NCI-H2196 (cell line): ENCODE data around the gene EEF1AKMT3.

Experiments used
- DNase-seq: peaks from one replicate; lab custom pipeline; 2025; ENCODE audit not compliant: unreplicated experiment; lab: John Stamatoyannopoulos, UW

Gene EEF1AKMT3

DNA sequence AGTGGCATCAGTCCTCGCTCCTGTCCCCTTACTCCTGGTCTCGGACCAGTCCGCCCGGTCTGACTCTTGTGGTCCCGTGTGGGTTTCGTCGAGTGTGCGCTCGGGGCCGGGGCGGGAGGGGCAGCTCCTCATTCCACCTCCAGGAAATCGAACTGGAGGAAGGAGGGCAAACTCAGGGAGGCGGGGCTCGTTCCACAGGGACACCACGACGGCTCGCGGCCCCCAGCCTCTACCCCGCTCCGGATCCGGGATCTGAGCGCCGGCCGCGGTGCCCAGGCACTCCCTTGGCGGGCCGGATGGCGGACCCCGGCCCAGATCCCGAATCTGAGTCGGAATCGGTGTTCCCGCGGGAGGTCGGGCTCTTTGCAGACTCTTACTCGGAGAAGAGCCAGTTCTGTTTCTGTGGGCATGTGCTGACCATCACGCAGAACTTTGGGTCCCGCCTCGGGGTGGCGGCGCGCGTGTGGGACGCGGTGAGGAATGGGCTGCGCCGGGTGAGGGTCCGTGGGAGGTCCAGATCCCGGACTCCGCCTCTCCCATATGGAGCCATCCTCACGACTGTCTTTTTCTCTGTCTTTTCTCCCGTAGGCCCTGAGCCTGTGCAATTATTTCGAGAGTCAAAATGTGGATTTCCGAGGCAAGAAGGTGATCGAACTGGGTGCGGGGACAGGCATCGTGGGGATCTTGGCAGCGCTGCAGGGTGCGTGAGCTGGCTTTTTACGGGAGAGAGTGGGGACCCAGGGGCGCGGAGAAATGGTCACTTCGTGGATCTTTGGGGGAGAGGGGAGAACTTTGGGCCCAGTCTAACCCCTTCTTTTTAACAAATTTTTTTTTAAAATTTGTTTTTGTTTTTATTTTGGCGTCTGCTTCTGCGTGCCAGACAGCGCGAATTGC, at the start of gene EEF1AKMT3:
EEF1AKMT3 (plus strand) TSS at position 186 of the 894 bp plus-strand sequence; CDS start at position 297, 111 bp downstream.
- DNase-seq = peak; percentile 45

DNA sequence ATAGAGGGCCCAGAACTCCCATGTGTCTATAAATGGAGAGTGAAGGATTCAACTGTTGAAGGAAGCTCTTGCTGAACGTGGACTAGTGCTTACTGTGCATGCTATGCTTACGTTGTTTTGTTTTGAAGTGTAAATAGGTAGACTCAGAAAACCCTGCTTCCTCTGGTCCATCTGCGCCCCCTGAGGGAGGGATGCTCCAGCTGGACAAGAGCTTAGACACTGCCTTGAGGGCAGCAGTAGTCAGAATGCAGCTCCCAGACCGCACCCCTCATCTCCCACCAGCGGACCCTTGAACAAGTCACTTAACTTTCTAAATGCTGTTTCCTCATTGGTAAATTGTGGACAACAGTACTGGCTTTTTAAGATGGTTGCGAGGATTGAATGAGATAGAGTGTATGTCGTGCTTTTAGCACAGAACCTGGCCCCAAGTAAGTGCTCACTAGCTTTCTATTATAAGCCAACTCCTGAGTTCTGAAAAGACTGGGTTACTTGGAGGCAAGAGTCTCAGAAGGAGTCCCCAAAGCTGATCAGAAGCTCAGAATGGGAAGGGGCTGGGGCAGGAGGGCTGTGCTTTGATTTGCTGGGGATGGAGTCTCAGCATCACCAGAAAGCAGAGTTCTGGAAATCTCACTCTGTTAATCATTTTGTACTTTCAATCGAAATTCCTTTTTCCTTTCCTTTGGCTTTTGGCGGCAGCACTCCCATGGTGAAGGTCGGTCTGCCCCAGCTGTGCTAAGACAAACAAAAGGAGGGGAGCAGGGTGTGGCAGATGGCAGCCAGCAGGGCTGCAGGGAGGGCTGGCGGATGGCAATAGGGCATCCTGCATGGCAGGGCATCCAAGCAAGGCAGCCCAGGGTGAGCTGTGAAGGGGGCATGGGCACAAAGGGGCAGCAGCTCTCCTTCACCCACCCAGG, 49.4 kb upstream of the EEF1AKMT3 start:
- DNase-seq = no peak

DNA sequence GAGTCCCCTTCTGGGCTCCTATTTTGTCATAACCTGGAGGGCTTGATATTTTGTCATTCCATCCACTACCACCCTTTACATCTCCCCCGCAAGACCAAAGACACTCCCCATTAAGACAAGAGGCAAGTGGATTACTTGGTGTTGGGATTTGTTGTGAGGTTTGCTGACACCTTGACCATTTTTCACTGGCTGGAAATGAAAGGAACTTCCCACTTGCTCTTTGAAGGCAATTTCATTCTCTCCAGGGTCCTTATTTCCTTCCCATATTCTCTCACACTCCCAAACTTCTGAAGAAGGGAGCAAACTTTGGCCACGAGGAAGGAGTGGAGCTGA, 48.8 kb upstream of the EEF1AKMT3 start:
- no peak for DNase-seq

DNA sequence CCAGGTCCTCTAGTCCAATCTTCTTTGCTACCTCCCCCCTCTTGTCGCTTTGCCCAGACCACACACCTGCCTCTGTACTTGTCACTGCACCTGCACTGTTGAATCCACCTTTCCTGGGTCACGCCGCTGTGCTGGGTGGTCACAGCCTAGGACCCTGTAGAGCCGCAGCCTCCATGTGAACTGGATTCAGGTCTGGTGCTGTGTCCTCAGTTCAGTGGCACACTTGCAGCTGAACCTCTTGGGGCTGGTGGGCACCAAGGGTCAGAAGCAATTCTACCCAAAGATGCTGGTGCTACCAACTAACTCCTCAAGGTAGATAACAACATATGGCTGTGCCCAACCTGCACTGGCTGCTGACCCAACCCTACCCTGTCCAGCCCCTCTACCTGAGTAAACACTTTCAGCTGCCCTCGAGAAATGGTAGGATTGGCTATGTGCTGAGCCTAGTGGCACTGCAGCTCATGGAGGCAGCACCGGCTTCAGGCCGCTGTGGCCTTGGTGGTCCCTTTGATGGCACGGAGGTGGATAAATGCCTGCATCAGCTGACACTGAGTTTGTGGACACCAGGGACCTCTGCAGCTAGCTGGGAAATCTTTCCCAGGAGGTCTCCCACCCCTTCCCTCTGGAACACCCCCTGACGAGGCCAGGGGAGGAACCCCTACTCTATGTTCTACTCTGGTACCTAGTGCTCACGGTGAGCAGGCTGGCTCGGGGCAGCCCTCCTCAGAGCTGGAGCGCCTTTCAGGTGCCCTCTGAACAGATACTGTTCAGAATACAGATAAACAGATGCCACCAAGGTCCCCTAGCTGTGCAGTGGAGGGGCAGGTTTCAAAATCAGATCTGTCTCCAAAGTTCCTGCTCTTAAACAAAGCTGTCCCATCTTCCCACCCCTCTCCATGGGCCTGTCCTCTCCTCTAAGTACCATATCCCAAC, 48.1 kb upstream of the EEF1AKMT3 start:
- DNase-seq = no peak

DNA sequence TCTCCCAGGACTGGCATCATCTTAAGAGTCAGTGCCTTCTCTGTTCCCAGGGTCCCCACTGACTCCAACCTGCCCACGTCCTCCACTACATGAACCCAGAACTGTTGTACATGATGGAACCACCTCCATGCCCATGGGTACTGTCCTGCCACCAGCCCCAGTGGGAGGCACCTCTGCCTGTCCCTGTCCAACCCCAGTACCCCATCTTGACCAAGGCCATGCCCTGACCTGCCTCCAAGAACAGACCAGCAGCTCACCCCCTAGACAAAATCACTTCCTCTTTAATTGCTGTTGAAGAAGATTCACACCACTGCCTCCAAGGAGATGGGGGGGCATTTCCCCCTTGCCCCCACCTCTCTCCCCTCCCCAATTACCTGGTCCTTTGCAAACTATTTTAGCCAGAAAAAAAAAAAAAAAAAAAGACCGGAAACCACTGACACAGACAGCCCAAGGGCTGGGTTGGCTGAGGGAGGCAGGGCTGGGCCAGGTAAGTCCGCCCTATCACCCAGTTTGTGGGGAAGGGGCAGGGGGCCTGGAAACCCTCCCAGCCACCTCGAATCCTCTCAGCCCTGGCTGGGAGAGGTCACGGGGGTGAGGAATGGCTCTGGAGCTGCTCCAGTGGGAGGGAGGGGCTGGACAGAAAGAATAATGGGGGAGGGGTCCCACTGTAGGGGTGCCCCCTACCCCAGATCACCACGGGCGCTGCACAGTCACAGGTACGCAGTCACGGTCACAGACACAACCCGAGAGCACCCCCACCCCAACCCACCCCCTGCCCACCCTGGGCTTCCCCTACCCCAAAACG, 47.3 kb upstream of the EEF1AKMT3 start:
- DNase-seq = no peak

DNA sequence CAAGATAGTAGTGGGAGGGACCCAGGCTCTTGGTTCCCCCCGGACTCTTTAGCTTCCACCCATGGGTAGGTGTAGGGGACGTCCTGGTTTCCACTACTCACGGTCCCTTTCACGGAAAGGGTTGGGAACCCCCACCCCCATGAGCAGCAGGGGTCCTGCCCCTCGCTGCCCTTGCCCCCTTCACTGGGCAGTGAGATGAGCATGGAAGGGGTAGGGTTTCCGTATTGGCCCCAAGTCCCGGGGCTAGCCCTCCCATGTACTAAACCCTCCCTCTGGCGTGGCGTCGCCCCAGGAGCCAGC, 46.6 kb upstream of the EEF1AKMT3 start:
- DNase-seq = no peak

- peak; percentile 90 for DNase-seq
These were observed 46.1 kb upstream of the EEF1AKMT3 start for GRCh38 chr12:57726151-57726883.

GRCh38 chr12:57726884-57727757, 45.3 kb upstream of the EEF1AKMT3 start:
- peak; percentile 56 for DNase-seq

DNA sequence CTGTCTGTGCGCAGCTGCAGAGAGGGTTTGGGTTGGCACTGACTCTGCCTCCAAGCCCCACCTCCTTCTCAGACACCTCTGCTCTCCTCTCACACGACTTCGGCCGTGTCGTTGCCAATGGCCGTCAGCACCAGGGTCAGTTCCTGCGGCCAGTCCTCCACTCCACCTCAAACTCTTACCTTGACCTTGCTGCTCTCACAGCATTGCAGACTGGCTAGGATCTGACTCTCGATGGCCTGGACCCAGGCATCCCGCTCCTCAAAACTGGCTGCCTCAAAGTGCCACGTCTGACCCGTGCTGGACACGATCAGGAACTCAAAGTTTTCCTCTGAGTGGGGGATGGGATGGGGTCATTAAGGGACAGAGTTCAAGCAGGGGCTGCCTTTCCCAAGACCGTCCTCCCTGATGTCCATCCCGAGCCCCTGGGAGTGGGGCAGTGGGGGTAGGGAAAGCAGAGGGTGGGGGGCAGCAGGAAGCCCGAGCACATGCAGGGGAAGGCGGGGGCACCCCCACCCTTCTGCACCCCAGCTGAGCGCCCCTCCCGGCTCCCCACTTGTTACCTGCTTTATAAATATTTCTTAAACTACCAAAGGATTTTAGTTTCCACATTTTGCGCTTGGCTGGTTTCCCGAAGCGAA, 44.5 kb upstream of the EEF1AKMT3 start:
- no peak for DNase-seq

- DNase-seq = no peak
These were observed 43.0 kb upstream of the EEF1AKMT3 start for GRCh38 chr12:57729321-57729844.

- DNase-seq = no peak
These were observed 41.9 kb upstream of the EEF1AKMT3 start for GRCh38 chr12:57730336-57731067.

DNA sequence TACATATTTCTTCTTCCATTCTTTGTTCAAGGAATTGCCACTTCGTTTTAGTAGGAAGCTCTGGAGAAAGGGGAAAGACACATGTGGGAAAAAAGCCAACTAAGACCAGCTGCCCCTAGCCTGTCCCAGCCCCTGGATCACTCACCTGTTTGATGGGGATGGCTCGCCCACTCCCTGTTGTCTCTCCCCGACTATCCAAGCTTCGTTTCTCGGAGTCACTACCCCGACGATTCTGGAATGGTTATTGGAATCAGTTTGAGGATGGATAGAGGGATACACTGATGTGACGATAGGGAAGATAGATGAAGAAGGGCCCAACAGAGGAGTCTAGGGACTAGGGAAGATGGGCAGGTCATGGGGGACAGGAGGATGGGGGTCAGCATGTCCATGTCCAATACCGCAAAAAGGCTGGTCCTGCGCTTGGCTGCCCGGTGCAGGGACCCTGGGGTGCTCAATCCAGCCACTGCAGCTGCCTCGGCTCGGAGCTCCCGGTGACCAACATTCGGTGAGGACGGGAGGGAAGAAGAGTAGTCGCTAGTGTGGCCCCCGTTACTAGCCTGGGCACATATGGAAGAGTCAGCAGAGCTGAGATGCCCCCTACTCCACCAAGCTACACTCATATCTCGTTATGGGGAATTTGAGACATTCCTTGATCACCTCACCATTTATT, 40.9 kb upstream of the EEF1AKMT3 start:
- DNase-seq = no peak

DNA sequence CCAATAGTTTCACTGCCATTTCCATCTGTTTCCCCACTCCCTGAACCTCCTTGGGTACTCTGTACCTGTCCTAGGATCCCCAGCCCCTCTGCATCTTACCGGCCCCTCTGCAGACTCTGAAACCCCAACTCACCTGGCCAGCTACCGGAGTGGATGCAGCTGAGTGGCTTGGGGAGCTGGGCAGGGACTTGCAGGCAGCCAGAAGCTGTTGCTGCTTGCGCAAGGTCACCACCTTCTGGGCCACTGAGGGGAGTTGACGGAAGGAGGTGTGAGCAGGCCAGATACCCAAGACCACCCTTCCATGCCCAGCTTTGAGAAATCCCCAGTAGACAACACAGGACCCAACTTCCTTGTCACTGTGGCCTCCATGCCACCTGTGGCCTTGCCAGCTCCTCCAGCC, 40.1 kb upstream of the EEF1AKMT3 start:
- DNase-seq = no peak

DNA sequence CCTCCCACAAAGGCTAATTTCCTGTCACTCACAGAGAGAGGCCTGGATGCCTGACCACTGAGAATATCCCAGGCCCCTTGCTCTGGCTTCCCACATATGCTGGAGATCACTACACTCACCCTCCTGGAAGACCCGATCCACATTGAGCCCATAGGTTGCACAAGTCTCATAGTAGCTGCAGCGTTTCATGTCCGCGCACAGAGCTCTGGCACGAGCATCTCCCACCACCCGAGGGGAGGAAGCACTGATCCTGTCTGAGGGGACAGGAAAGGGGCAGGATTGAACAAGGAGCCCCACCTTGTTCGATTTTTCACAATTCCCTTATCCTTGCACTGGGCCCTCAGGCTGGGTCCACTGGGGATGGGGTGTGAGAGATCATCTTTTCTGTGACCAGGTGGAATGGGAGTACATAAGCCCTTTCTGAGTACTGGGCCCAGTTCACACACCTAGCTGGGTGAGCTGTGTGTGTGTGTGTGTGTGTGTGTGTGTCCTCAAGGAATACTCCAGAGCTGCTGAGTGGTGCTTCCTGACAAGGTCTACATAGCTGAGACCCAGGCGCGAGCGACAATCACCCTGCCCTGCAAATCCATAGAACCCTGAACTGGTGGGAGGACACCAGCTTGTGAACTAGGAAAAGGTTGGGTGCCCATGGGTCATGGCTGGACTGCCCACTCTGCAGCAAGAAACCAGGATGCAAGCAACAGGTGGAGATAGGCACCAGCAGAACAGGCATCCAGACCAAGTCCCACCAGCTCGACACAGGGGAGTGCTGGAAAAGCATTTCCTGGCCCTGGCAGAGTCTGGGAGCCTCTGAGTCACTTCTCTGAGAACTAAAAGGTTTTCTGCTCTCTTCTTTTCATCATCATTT, 39.5 kb upstream of the EEF1AKMT3 start:
- DNase-seq = no peak

GRCh38 chr12:57733928-57734327, 38.5 kb upstream of the EEF1AKMT3 start:
- no peak for DNase-seq

DNA sequence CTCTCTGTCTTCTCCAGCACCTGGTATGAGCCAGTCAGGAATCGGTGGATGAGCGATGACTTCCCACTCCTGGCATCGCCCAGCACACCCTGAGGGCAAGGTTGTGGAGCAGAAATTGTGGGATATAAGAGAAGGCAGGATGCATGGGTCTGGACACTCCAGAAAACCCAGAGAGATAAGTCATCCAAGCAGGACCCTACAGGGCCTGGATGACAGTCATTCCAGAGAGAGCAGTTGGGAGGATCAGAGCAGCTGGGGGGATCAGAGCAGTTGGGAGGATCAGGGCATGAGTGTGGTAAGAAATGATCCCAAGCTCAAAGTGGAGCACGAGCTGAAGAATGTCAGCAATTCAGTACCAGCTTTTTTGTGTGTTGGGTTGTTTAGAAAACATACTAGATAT, 37.8 kb upstream of the EEF1AKMT3 start:
- DNase-seq = no peak
